Gastroesophageal sphincter (tissue), 4 donors: ENCODE data around the gene P2RX4. TPM values are rescaled to one million over a fixed set of nuclear protein-coding genes. Genes with fewer than 3 reads are reported as not detected.

Experiments used
- ATAC-seq: fragments of 150-250 bp; one replicate; pipeline ENCODE4 v1.9.1; 2016; ENCODE audit warnings: mild to moderate bottlenecking, moderate library complexity
- H3K27ac ChIP-seq, 4 donors: fragments of 200-600 bp; sonication (generic) in 3 of 4; 1 replicate in 3 of 4; 2 replicates in 1 of 4; pipeline ENCODE4 v1.5.1; 2016 to 2019
- H3K27me3 ChIP-seq: fragments of 200-600 bp; sonication (generic); one replicate; pipeline ENCODE4 v1.5.1; 2019
- H3K36me3 ChIP-seq, 2 donors: fragments of 200-600 bp; sonication (generic); one replicate each; pipeline ENCODE4 v1.5.1; 2019; ENCODE audit warnings: control low read depth in 1 of 2
- H3K4me1 ChIP-seq, 3 donors: fragments of 200-600 bp; sonication (generic); 1 replicate in 2 of 3; 2 replicates in 1 of 3; pipeline ENCODE4 v1.5.1; 2016 to 2019; ENCODE audit warnings: control low read depth in 2 of 3
- H3K4me3 ChIP-seq, 2 donors: fragments of 200-600 bp; sonication (generic); one replicate each; pipeline ENCODE4 v1.5.1; 2019; ENCODE audit warnings: mild to moderate bottlenecking in 1 of 2, moderate library complexity in 1 of 2
- H3K9me3 ChIP-seq, 3 donors: fragments of 200-600 bp; sonication (generic); one replicate each; pipeline ENCODE4 v1.5.1; 2017 to 2019; ENCODE audit warnings: control low read depth in 2 of 3
- CTCF ChIP-seq, 4 experiments: fragments of 200-600 bp in 2 of 4; fragments of 450-650 bp in 2 of 4; sonication (generic) in 1 of 4; IDR thresholded peaks; one replicate each; pipeline ENCODE4 v1.5.1; 2017 to 2019; ENCODE audit warnings: antibody characterized with exemption in 4 of 4, mild to moderate bottlenecking in 2 of 4, moderate library complexity in 2 of 4
- EP300 ChIP-seq: sonication (generic); formaldehyde crosslinking; IDR thresholded peaks from one replicate; pipeline ENCODE4 v1.6.1; 2017; ENCODE audit warnings: antibody characterized with exemption, mild to moderate bottlenecking
- POLR2A ChIP-seq, 2 donors: fragments of 450-650 bp; IDR thresholded peaks; one replicate each; pipeline ENCODE4 v1.6.1; 2017; ENCODE audit warnings: antibody characterized with exemption in 2 of 2, mild to moderate bottlenecking in 2 of 2, moderate library complexity in 1 of 2
- POLR2AphosphoS5 ChIP-seq: sonication (generic); formaldehyde crosslinking; IDR thresholded peaks from one replicate; pipeline ENCODE4 v1.6.1; 2017; ENCODE audit warnings: antibody characterized with exemption
- WGBS, 2 donors: methylation state at CpG; one replicate each; pipeline ENCODE4 v1.1.5; 2018; ENCODE audit warnings: low coverage in 1 of 2; 5-methylcytosine and 5-hydroxymethylcytosine counted together
- total RNA-seq, 4 donors: library from RNA; depleted of rRNA; stranded (reverse); fragments of >200 nt; gene quantifications; one replicate each; pipeline ENCODE4 v1.1.0, GENCODE V29; 2016

The P2RX4 gene
- total RNA-seq, 4 donors from 2014 or later, result 15.1 to 32.8 (median 31.0) TPM

DNA sequence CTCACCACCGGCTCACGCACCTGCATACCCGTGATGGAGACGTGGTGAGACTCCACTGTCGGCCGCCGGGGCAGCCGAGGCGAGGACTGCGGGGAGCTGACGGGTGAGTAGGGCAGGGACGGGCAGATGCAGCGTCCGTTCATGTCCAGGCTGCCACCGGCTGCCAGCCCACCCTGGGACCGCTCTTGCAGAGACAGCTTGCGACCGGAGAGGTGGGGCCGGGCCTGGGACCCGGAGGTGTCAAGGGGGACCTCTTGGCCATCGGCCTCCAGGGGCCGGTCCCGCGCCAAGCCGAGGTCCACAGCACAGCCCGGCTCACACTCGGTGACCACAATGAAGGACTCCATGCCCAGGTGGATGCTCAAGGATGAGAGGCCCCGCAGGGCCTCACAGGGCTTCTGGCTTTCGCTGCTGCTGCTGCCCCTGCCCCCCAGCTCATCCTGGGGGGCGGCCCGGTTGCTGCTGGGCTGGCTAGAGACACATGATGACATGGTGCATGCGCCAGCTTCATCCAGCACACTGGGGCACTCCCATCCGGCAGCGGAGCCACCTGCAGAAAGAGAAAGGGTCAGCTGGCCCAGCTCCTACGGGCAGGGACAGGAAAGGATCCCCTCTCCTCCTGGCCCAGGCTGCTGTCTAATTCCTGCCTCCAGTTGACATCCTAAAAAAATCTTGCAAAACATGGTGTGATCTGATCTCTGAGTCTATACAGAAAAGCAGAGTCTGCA, 64.3 kb downstream of the P2RX4 start:
- H3K27me3 ChIP-seq, result no peaks in the 10 kb centered on the region
- peaks cover 0 to 52% of the 10 kb centered on the region in 2 donors for H3K36me3 ChIP-seq
- H3K4me3 ChIP-seq, result no peak overlapping the region
- peaks cover 0 to 10% (median 6%) of the 10 kb centered on the region in 3 donors for H3K4me1 ChIP-seq
- H3K9me3 ChIP-seq, result no peaks in the 10 kb centered on the region
- ATAC-seq, result no peak
- TF ChIP-seq EP300 (no peak), POLR2AphosphoS5 (no peak), CTCF (IDR thresholded peaks at IDR 0.05) (no peak), POLR2A (IDR thresholded peaks at IDR 0.05) (no peak)
- H3K27ac ChIP-seq, result no peak overlapping the region
- WGBS, 2 donors, result 87 to 100% methylated on average over 1 to 3 of the region's 35 CpGs

- Histone ChIP-seq H3K27ac (no peak overlapping the region), H3K4me3 (no peak overlapping the region), H3K9me3 (no peaks in the 10 kb centered on the region), H3K4me1 (peaks cover 0 to 27% (median 15%) of the 10 kb centered on the region in 3 donors), H3K27me3 (no peaks in the 10 kb centered on the region), H3K36me3 (peaks cover 0 to 28% of the 10 kb centered on the region in 2 donors)
- WGBS, 2 donors, result 78 to 95% methylated on average over 3 to 6 of the region's 6 CpGs
- TF ChIP-seq CTCF (IDR thresholded peaks at IDR 0.05) (no peak), POLR2AphosphoS5 (no peak), POLR2A (IDR thresholded peaks at IDR 0.05) (no peak), EP300 (no peak)
- no peak for ATAC-seq
These were observed 67.4 kb downstream of the P2RX4 start for GRCh38 chr12:121277374-121277759.

DNA sequence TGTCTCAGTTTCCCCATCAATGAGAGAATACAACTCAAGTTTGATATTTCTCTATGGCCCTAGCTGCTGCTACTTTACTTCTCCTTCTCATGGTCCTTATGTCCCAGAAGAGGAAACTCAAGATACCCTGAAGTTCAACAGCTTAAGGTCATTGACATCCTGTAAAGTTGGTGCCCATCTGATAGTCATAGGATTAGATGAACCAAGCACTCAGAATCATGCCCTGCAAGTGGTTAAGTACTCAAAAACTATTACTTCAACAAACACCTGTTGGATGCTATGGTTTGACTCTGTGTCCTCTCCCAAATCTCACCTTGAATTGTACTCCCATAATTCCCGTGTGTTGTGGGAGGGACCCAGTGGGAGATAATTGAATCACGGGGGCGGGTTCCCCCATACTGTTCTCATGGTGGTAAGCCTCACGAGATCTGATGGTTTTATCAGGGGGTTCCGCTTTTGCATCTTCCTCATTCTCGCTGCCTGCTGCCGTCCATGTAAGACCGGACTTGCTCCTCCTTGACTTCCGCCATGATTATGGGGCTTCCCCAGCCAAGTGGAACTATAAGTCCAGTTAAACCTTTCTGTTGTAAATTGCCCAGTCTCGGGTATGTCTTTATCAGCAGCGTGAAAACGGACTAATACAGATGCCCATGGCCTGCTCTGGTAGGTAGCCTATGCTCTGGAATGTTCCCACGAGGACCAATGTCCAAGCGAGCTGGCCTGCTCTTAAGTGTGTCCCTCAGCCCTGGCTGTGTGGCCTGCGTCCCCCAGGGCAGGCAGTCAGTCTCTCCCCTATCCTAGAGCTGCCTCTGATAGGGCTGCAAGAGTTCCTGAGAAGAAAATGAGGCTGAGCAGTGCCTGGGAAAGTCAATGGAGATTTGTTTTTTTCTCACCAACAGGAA, 68.5 kb downstream of the P2RX4 start:
- WGBS, 2 donors, result 80 to 88% methylated on average over 5 to 11 of the region's 15 CpGs
- peaks cover 0 to 20% of the 10 kb centered on the region in 2 donors for H3K36me3 ChIP-seq
- no peak overlapping the region for H3K4me3 ChIP-seq
- no peaks in the 10 kb centered on the region for H3K27me3 ChIP-seq
- peaks cover 0 to 37% (median 17%) of the 10 kb centered on the region in 3 donors for H3K4me1 ChIP-seq
- H3K9me3 ChIP-seq, result no peaks in the 10 kb centered on the region
- no peak for TF ChIP-seq CTCF (IDR thresholded peaks at IDR 0.05)
- TF ChIP-seq POLR2A (IDR thresholded peaks at IDR 0.05), result no peak
- no peak for TF ChIP-seq EP300
- TF ChIP-seq POLR2AphosphoS5, result no peak
- ATAC-seq, result no peak
- peak overlapping the region in 3 of 4 donors; percentile 62 to 70 (median 62) for H3K27ac ChIP-seq

DNA sequence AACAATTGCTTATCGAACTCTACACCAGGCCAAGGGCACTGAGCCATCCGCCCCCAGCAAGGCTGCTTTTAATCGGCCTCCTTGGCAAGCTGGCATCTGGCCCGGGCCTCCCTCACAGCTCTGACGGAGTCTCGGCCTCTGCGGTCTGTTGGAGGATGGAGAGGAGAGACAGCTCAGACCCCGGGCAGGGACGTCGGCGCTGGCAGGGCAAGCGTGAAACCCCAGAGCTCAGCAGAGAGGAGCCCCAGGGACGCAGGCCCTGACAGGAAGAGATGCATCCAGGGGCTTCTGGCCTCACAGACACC, 69.1 kb downstream of the P2RX4 start:
- H3K9me3 ChIP-seq, result no peaks in the 10 kb centered on the region
- no peak for ATAC-seq
- no peak overlapping the region for H3K4me3 ChIP-seq
- 40 to 80% methylated on average over 1 of the region's 13 CpGs for whole genome bisulfite sequencing, 2 donors
- peaks cover 0 to 43% (median 17%) of the 10 kb centered on the region in 3 donors for H3K4me1 ChIP-seq
- no peak for TF ChIP-seq EP300
- no peak for TF ChIP-seq CTCF (IDR thresholded peaks at IDR 0.05)
- no peak for TF ChIP-seq POLR2A (IDR thresholded peaks at IDR 0.05)
- no peak for TF ChIP-seq POLR2AphosphoS5
- peak overlapping the region in 3 of 4 donors; percentile 62 to 70 (median 62) for H3K27ac ChIP-seq
- H3K27me3 ChIP-seq, result no peaks in the 10 kb centered on the region
- H3K36me3 ChIP-seq, result peaks cover 0 to 14% of the 10 kb centered on the region in 2 donors
